HepG2 (cell line): ENCODE data around the gene ACTN4. TPM values are rescaled to one million over a fixed set of nuclear protein-coding genes. Genes with fewer than 3 reads are reported as not detected.

Experiments
- ATAC-seq: fragments of 200-7000 bp; cut with Tn5 transposase; 3 replicates; pipeline ENCODE4 v1.9.1; 2020; ENCODE audit warnings: mild to moderate bottlenecking, moderate library complexity
- Bru-seq: library from RNA; stranded (reverse); fragments of 400-500 nt; gene quantifications from one replicate; lab custom pipeline; 2021; lab: Mats Ljungman, UMichigan
- BruChase-seq, 2 experiments: library from RNA; stranded (reverse); fragments of 400-500 nt; gene quantifications; one replicate each; lab custom pipeline; 2021; lab: Mats Ljungman, UMichigan
- BruUV-seq: library from RNA; stranded (reverse); fragments of 400-500 nt; replicated peaks from 2 replicates; lab custom pipeline; 2021; lab: Mats Ljungman, UMichigan
- CTCF ChIA-PET: fragments of 300-600 bp; formaldehyde crosslinking; extraction: SDS; loops from one replicate; lab custom pipeline; 2021; ENCODE audit warnings: low total read pairs, inconsistent platforms, low intra/inter-chr PET ratio; lab: Yijun Ruan, JAX
- POLR2A ChIA-PET: fragments of 350-600 bp; sonication (Branson Sonifier 250); formaldehyde crosslinking; loops from one replicate; lab custom pipeline; 2020; ENCODE audit warnings: antibody characterized with exemption, inconsistent platforms; lab: Yijun Ruan, JAX
- DNase-seq: peaks from one replicate; pipeline ENCODE4 v3.0.0-alpha.2; 2015; ENCODE audit warnings: low spot score
- FAIRE-seq: peaks from 3 replicates; lab custom pipeline; 2011; peaks lifted over from hg19 to GRCh38; lab: Jason Lieb, UNC
- H2AFZ ChIP-seq: one replicate; pipeline ENCODE4 v1.6.1; 2011; ENCODE audit warnings: low read length, inconsistent platforms
- H3K27ac ChIP-seq: fragments of 300-600 bp; 3 replicates; pipeline ENCODE4 v1.8.0; 2011; ENCODE audit warnings: mixed run types, mild to moderate bottlenecking, mixed read lengths, low read length, inconsistent platforms; ENCODE audit not compliant: insufficient read depth; ENCODE audit errors: extremely low read length
- H3K27me3 ChIP-seq, 2 experiments: fragments of 200-600 bp in 1 of 2; 2 replicates in 1 of 2; 3 replicates in 1 of 2; pipeline versions ENCODE4 v1.6.0 to v1.8.0; 2011; ENCODE audit warnings: low read length in 2 of 2, mild to moderate bottlenecking in 2 of 2, moderate library complexity in 2 of 2, inconsistent platforms in 1 of 2; ENCODE audit not compliant: insufficient read depth in 2 of 2, control insufficient read depth in 1 of 2
- H3K36me3 ChIP-seq, 2 experiments: fragments of 200-600 bp in 1 of 2; replicated peaks in 1 of 2; 2 replicates in 1 of 2; 3 replicates in 1 of 2; pipeline versions ENCODE4 v1.5.1 to v1.8.0; 2011; ENCODE audit warnings: low read length in 2 of 2, inconsistent platforms in 1 of 2; ENCODE audit not compliant: insufficient read depth in 2 of 2, control insufficient read depth in 1 of 2
- H3K4me1 ChIP-seq: 2 replicates; pipeline ENCODE4 v1.5.1; 2012; ENCODE audit warnings: low read length, inconsistent platforms; ENCODE audit not compliant: insufficient read depth
- H3K4me2 ChIP-seq: 2 replicates; pipeline ENCODE4 v1.6.0; 2011; ENCODE audit warnings: low read depth, low read length, inconsistent platforms
- H3K4me3 ChIP-seq, 3 experiments: fragments of 200-600 bp in 1 of 3; sonication (generic), shearing (Covaris generic) in 1 of 3; replicated peaks in 1 of 3; 2 replicates each; pipeline ENCODE4 v1.5.1; 2011 to 2016; ENCODE audit warnings: low read length in 3 of 3, inconsistent platforms in 2 of 3, low read depth in 2 of 3, mild to moderate bottlenecking in 2 of 3, control low read depth in 1 of 3, mixed read lengths in 1 of 3; ENCODE audit not compliant: insufficient read depth in 1 of 3
- H3K79me2 ChIP-seq: one replicate; pipeline ENCODE4 v1.6.1; 2011; ENCODE audit warnings: low read length, inconsistent platforms; ENCODE audit not compliant: insufficient read depth
- H3K9ac ChIP-seq: 2 replicates; pipeline ENCODE4 v1.6.0; 2011; ENCODE audit warnings: mild to moderate bottlenecking, low read depth, low read length, inconsistent platforms; ENCODE audit not compliant: insufficient read depth
- H3K9me3 ChIP-seq: 2 replicates; pipeline ENCODE4 v1.5.1; 2012; ENCODE audit warnings: mild to moderate bottlenecking, low read length
- H4K20me1 ChIP-seq: 2 replicates; pipeline ENCODE4 v1.6.0; 2011; ENCODE audit warnings: inconsistent platforms, mild to moderate bottlenecking, low read length, moderate library complexity; ENCODE audit not compliant: insufficient read depth
- ADNP ChIP-seq: sonication (generic); formaldehyde crosslinking; IDR thresholded peaks from 2 replicates; pipeline ENCODE4 v1.4.0; 2020; ENCODE audit warnings: missing genetic modification reagents
- CREB1 ChIP-seq, 2 experiments: fragments of 450-650 bp in 1 of 2; IDR thresholded peaks; 2 replicates each; pipeline ENCODE4 v1.6.1; 2016 to 2017; ENCODE audit warnings: control low read depth in 1 of 2, mild to moderate bottlenecking in 1 of 2, missing compliant biosample characterization in 1 of 2, missing genetic modification characterization in 1 of 2
- FOXO4 ChIP-seq: sonication (generic); formaldehyde crosslinking; conservative IDR thresholded peaks from 2 replicates; pipeline ENCODE4 v1.8.1; 2023; ENCODE audit warnings: missing genetic modification reagents
- HDAC2 ChIP-seq: sonication (generic); formaldehyde crosslinking; IDR thresholded peaks from 2 replicates; pipeline ENCODE4 v1.4.0; 2020; ENCODE audit warnings: missing genetic modification reagents
- NCOA5 ChIP-seq: sonication (generic); formaldehyde crosslinking; IDR thresholded peaks from 2 replicates; pipeline ENCODE4 v1.4.0; 2020; ENCODE audit warnings: missing genetic modification reagents
- NFKBIZ ChIP-seq: IDR thresholded peaks from 2 replicates; pipeline ENCODE4 v1.6.1; 2018; ENCODE audit warnings: missing genetic modification reagents, missing compliant biosample characterization
- NRL ChIP-seq: sonication (generic); formaldehyde crosslinking; IDR thresholded peaks from 2 replicates; pipeline ENCODE4 v1.5.0; 2020; ENCODE audit warnings: missing genetic modification reagents, mild to moderate bottlenecking, moderate library complexity, borderline replicate concordance
- TGIF2 ChIP-seq: IDR thresholded peaks from 2 replicates; pipeline ENCODE4 v1.6.1; 2016; ENCODE audit warnings: control low read depth, missing compliant biosample characterization
- ZBTB38 ChIP-seq: sonication (generic); formaldehyde crosslinking; IDR thresholded peaks from 2 replicates; pipeline ENCODE4 v1.5.1; 2020; ENCODE audit warnings: mild to moderate bottlenecking, missing genetic modification reagents
- ZBTB7A ChIP-seq: sonication (generic); formaldehyde crosslinking; IDR thresholded peaks from 2 replicates; pipeline ENCODE4 v1.8.0; 2022; ENCODE audit warnings: mild to moderate bottlenecking, missing genetic modification reagents
- ZFP82 ChIP-seq: sonication (generic); formaldehyde crosslinking; IDR thresholded peaks from 2 replicates; pipeline ENCODE4 v1.5.1; 2020; ENCODE audit warnings: mild to moderate bottlenecking, missing genetic modification reagents, borderline replicate concordance
- ZNF136 ChIP-seq: sonication (generic); formaldehyde crosslinking; IDR thresholded peaks from 2 replicates; pipeline ENCODE4 v1.8.1; 2022; ENCODE audit warnings: low read depth, mild to moderate bottlenecking, moderate library complexity, missing genetic modification reagents
- ZNF230 ChIP-seq: sonication (generic); formaldehyde crosslinking; IDR thresholded peaks from 2 replicates; pipeline ENCODE4 v1.4.0; 2020; ENCODE audit warnings: mild to moderate bottlenecking, missing genetic modification reagents
- ZNF577 ChIP-seq: sonication (generic); formaldehyde crosslinking; IDR thresholded peaks from 2 replicates; pipeline ENCODE4 v1.4.0; 2020; ENCODE audit warnings: mild to moderate bottlenecking, low read depth, missing genetic modification reagents, borderline replicate concordance
- ZNF800 ChIP-seq: sonication (generic); formaldehyde crosslinking; IDR thresholded peaks from 2 replicates; pipeline ENCODE4 v1.4.0; 2020; ENCODE audit warnings: missing genetic modification reagents
- WGBS: methylation state at CpG from one replicate; pipeline ENCODE4 v1.1.6; 2017; ENCODE audit warnings: low lambda C conversion rate; 5-methylcytosine and 5-hydroxymethylcytosine counted together
- in situ Hi-C: cut with HindIII; loops from 2 replicates; pipeline ENCODE4 v1.10.0; 2017; ENCODE audit warnings: low pct_unique_long_range_greater_than_20kb; ENCODE audit not compliant: extremely low pct_ligation_motif_present
- intact Hi-C: fragments of 100-400 bp; cut with micrococcal nuclease; formaldehyde crosslinking; loops from one replicate; pipeline ENCODE4 v1.10.0; 2022; ENCODE audit not compliant: unreplicated experiment
- long read RNA-seq, 2 experiments: library from RNA in 1 of 2; library from polyadenylated mRNA in 1 of 2; stranded (forward) in 1 of 2; unstranded in 1 of 2; transcript quantifications; one replicate each; pipeline ENCODE4 v2.0.0, GENCODE V29; 2019 to 2022
- polyA minus RNA-seq, 3 experiments: library from RNA; depleted of rRNA, polyadenylated mRNA; stranded (reverse); fragments of >200 nt; gene quantifications; 2 replicates each; pipeline ENCODE4 v1.2.3, GENCODE V29; 2011; ENCODE audit warnings: low replicate concordance in 1 of 3
- polyA plus RNA-seq, 8 experiments: library from polyadenylated mRNA; depleted of rRNA in 3 of 8; stranded (reverse) in 7 of 8; unstranded in 1 of 8; fragments of >200 nt; fragmentation: Illumina TruSeq in 4 of 8; extraction: Trizol in 4 of 8; gene quantifications; 2 replicates each; pipeline versions ENCODE4 v1.2.1 to v1.2.3, GENCODE V29; 2011 to 2016; ENCODE audit warnings: low read depth in 4 of 8, missing spikeins in 1 of 8, mixed read lengths in 1 of 8; ENCODE audit not compliant: insufficient read depth in 1 of 8
- total RNA-seq, 5 experiments: library from RNA; depleted of rRNA; stranded (reverse); fragments of >200 nt; fragmentation: Illumina TruSeq; extraction: Trizol; gene quantifications; 2 replicates each; pipeline ENCODE4 v1.2.3, GENCODE V29; 2016; ENCODE audit warnings: low read depth in 1 of 5

ACTN4 gene
- total RNA-seq (2016; rRNA removed; fragmentation: Illumina TruSeq; extraction: Trizol) = 167 and 192 TPM in 2 replicates
- 13.8 and 15.0 TPM in 2 replicates for total RNA-seq (2016; cell fraction: cytosol; rRNA removed; fragmentation: Illumina TruSeq; extraction: Trizol; ENCODE audit: low read depth)
- total RNA-seq (2016; cell fraction: insoluble cytoplasmic fraction; rRNA removed; fragmentation: Illumina TruSeq; extraction: Trizol) = 122 and 176 TPM in 2 replicates
- total RNA-seq (2016; cell fraction: membrane; rRNA removed; fragmentation: Illumina TruSeq; extraction: Trizol) = 28.6 and 34.1 TPM in 2 replicates
- total RNA-seq (2016; cell fraction: nucleus; rRNA removed; fragmentation: Illumina TruSeq; extraction: Trizol) = 148 and 165 TPM in 2 replicates
- polyA plus RNA-seq (2011; rRNA removed) = 171 and 223 TPM in 2 replicates
- 82.2 and 91.7 TPM in 2 replicates for polyA plus RNA-seq (2011; cell fraction: cytosol; rRNA removed)
- polyA plus RNA-seq (2011; cell fraction: nucleus; rRNA removed) = 437 and 620 TPM in 2 replicates
- polyA plus RNA-seq (2012) = 222 and 260 TPM in 2 replicates
- polyA plus RNA-seq (2016; cell fraction: cytosol; fragmentation: Illumina TruSeq; extraction: Trizol; ENCODE audit: low read depth) = 5.8 and 8.5 TPM in 2 replicates
- polyA plus RNA-seq (2016; cell fraction: insoluble cytoplasmic fraction; fragmentation: Illumina TruSeq; extraction: Trizol; ENCODE audit: low read depth) = 192 and 256 TPM in 2 replicates
- polyA plus RNA-seq (2016; cell fraction: membrane; fragmentation: Illumina TruSeq; extraction: Trizol; ENCODE audit: low read depth) = 20.9 and 27.6 TPM in 2 replicates
- 435 and 441 TPM in 2 replicates for polyA plus RNA-seq (2016; cell fraction: nucleus; fragmentation: Illumina TruSeq; extraction: Trizol; ENCODE audit: insufficient read depth, low read depth)
- 172 and 192 TPM in 2 replicates for polyA minus RNA-seq (2011; rRNA and poly(A)+ RNA removed; ENCODE audit: low replicate concordance)
- polyA minus RNA-seq (2011; cell fraction: cytosol; rRNA and poly(A)+ RNA removed) = 86.2 and 95.5 TPM in 2 replicates
- polyA minus RNA-seq (2011; cell fraction: nucleus; rRNA and poly(A)+ RNA removed) = 73.1 and 75.2 TPM in 2 replicates
- Bru-seq, nascent RNA = percentile 94 among the genes with signal in this experiment
- BruChase-seq, experiment 1, labeled RNA remaining after a 6-hour chase = percentile 96 among the genes with signal in this experiment
- BruChase-seq, experiment 2, labeled RNA remaining after a 2-hour chase = percentile 96 among the genes with signal in this experiment
- long read RNA-seq, experiment 1, full-length matches to known transcripts = 39 of 106 reads
- long read RNA-seq, experiment 1, partial matches to known transcripts = 62 of 106 reads
- long read RNA-seq, experiment 1, other reads (novel, unspliced or antisense) = 5 of 106 reads
- long read RNA-seq, experiment 2, full-length matches to known transcripts = 95 of 349 reads
- long read RNA-seq, experiment 2, partial matches to known transcripts = 219 of 349 reads
- long read RNA-seq, experiment 2, other reads (novel, unspliced or antisense) = 35 of 349 reads

GRCh38 chr19:38647368-38647965 lies at the start of gene ACTN4:
ACTN4 (plus strand) TSS chr19:38647649; CDS start chr19:38647746, 97 bp downstream.
- ChIA-PET POLR2A (interaction anchor here (0.7 to 4.6 kb wide), 30 partner anchors 9 to 283 kb away, joined by 3 to 63 read pairs (median 5); partner anchors contain the start of genes ECH1, EIF3K, FAM98C and MRPS12), CTCF (interaction anchor here (1.2 kb wide), 1 partner anchor 283 kb away, joined by 4 read pairs; the partner anchor contains the start of genes MRPS12 and SARS2)
- H3K4me3 ChIP-seq = peak within 1 kb of the TSS; percentile 84 to 100 (median 100)
- no TSS peak for BruUV-seq
- peaks cover 49% of the 10 kb centered on the region for H3K79me2 ChIP-seq
- DNase-seq (peak; percentile 91), ATAC-seq (peak; percentile 69), FAIRE-seq (peak; percentile 39)
- intact Hi-C loops (no loop called here), in situ Hi-C loops (no loop called here)
- H3K27ac ChIP-seq = peak within 1 kb of the TSS; percentile 92
- peaks cover 32% of the 10 kb centered on the region for H3K4me1 ChIP-seq
- peak within 1 kb of the TSS; percentile 12 for H2AFZ ChIP-seq
- H3K36me3 ChIP-seq = no peaks in the 10 kb centered on the region
- under 1% methylated on average over 37 of the region's 77 CpGs for WGBS
- peaks cover 11% of the 10 kb centered on the region; the same call in 1 of the 2 replicates for H4K20me1 ChIP-seq
- peak within 1 kb of the TSS; percentile 99 for H3K9ac ChIP-seq
- peak within 1 kb of the TSS; percentile 94 for H3K4me2 ChIP-seq
- H3K9me3 ChIP-seq = no peaks in the 10 kb centered on the region
- H3K27me3 ChIP-seq = peaks cover 0 to 4% of the 10 kb centered on the region in 2 experiments; a peak in 2 of 5 replicates
- TF ChIP-seq FOXO4 (CRISPR knock-in tag) (no peak), ZFP82 (CRISPR knock-in tag) (no peak), NCOA5 (CRISPR knock-in tag) (no peak), TGIF2 (CRISPR knock-in tag) (no peak), ZNF577 (CRISPR knock-in tag) (no peak), CREB1 (IDR thresholded peaks at IDR 0.05) (peak; percentile 27; the same call in 1 of the 2 replicates), CREB1 (CRISPR knock-in tag; IDR thresholded peaks at IDR 0.05) (no peak), ZBTB7A (CRISPR knock-in tag) (0 out of 2 replicates have a peak, but pooled peaks have one; percentile 42), NRL (CRISPR knock-in tag) (peak; percentile 65), ZNF230 (CRISPR knock-in tag) (no peak; the same call in 1 of the 2 replicates), ADNP (CRISPR knock-in tag) (no peak), HDAC2 (CRISPR knock-in tag) (no peak), ZNF136 (CRISPR knock-in tag) (no peak), ZNF800 (CRISPR knock-in tag) (no peak), NFKBIZ (CRISPR knock-in tag) (no peak), ZBTB38 (CRISPR knock-in tag) (peak; percentile 63; the same call in 1 of the 2 replicates)
